Esophagus muscularis mucosa (tissue), 4 donors: Measurements from ENCODE around the gene PQBP1.

Experiments used
- CTCF ChIP-seq, 3 experiments: fragments of 200-600 bp in 2 of 3; fragments of 450-650 bp in 1 of 3; sonication (generic) in 2 of 3; IDR thresholded peaks; one replicate each; pipeline ENCODE4 v1.5.1; 2017 to 2019; ENCODE audit warnings: antibody characterized with exemption in 3 of 3, mild to moderate bottlenecking in 2 of 3, moderate library complexity in 1 of 3
- EP300 ChIP-seq: sonication (generic); formaldehyde crosslinking; IDR thresholded peaks from one replicate; pipeline ENCODE4 v1.6.1; 2017; ENCODE audit warnings: antibody characterized with exemption
- POLR2A ChIP-seq: fragments of 450-650 bp; IDR thresholded peaks from one replicate; pipeline ENCODE4 v1.6.1; 2017; ENCODE audit warnings: antibody characterized with exemption, moderate library complexity, mild to moderate bottlenecking, low read depth

DNA sequence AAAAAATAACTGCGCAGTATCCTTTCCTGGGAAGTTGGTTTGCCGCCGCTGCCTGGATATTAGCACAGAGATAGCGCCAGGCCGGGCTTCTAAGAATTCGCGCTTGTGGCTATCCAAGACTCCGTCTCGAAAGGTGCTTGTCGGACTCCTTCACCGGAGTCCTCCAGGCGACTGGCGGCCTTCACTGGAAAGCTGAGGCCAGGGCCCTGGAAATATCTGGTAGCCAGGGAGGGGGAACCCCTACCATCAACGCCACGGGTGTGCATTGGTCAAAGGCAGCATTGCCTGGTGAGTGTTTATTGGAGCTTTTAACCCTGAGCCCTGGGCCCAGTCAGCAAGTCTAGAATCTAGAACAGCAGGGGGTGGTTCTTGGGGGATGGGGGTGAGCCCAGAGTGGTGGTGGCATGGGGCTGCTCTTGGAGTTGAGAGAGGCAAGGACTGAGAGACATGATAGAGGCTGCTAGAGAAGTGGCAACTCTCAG lies 21.7 kb downstream of the PQBP1 start:
- no peak for TF ChIP-seq CTCF (IDR thresholded peaks at IDR 0.05)
- TF ChIP-seq POLR2A: no peak
- no peak for TF ChIP-seq EP300
